ENCODE measurements around the gene ARHGAP4.
A peak's percentile ranks its signal among the peaks of the same experiment; 100 is the strongest.

The ARHGAP4 gene

DNA sequence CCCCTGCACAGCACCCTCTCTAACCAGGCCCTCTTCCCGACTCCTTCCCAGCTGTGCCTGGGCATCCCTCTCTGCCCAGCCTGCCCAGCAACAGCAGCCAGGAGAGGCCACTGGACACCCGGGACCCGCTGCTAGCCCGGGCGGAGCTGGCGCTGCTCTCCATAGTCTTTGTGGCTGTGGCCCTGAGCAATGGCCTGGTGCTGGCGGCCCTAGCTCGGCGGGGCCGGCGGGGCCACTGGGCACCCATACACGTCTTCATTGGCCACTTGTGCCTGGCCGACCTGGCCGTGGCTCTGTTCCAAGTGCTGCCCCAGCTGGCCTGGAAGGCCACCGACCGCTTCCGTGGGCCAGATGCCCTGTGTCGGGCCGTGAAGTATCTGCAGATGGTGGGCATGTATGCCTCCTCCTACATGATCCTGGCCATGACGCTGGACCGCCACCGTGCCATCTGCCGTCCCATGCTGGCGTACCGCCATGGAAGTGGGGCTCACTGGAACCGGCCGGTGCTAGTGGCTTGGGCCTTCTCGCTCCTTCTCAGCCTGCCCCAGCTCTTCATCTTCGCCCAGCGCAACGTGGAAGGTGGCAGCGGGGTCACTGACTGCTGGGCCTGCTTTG is 20.5 kb downstream of the ARHGAP4 start:
- peak in 1 of 14 donors; percentile 80 for DNase-seq

- DNase-seq, result no peak
These were observed 21.8 kb downstream of the ARHGAP4 start, which contains the start of gene AVPR2 for GRCh38 chrX:153903991-153904957. Gene AVPR2 (plus strand): TSS chrX:153904673. CDS start chrX:153905146, 473 bp downstream.

GRCh38 chrX:153903238-153903980 is 22.7 kb downstream of the ARHGAP4 start:
- DNase-seq, result peak in 1 of 14 donors; percentile 15

DNA sequence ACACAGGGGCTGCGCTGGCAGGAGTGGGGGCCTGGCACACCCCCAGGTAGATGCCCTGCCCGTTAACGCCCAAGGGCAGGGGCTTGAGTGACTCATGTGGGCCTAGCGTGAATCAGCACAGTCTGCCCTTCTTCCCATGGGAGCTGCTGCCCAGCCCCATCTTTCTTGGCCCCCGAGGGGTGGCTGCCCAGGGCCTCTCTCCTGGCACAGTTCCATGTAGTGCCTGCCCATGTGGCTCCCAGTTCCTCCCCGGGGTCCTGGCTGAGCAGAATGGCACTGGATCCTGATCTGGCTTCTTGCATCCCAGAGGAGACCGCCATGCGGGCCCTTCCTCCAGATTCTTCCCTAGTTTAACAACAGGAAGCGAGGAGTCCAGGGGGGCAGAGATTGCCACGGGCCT is 23.7 kb downstream of the ARHGAP4 start:
- no peak for DNase-seq

GRCh38 chrX:153901753-153902140 is 24.3 kb downstream of the ARHGAP4 start:
- peak in 1 of 14 donors; percentile 36 for DNase-seq

DNA sequence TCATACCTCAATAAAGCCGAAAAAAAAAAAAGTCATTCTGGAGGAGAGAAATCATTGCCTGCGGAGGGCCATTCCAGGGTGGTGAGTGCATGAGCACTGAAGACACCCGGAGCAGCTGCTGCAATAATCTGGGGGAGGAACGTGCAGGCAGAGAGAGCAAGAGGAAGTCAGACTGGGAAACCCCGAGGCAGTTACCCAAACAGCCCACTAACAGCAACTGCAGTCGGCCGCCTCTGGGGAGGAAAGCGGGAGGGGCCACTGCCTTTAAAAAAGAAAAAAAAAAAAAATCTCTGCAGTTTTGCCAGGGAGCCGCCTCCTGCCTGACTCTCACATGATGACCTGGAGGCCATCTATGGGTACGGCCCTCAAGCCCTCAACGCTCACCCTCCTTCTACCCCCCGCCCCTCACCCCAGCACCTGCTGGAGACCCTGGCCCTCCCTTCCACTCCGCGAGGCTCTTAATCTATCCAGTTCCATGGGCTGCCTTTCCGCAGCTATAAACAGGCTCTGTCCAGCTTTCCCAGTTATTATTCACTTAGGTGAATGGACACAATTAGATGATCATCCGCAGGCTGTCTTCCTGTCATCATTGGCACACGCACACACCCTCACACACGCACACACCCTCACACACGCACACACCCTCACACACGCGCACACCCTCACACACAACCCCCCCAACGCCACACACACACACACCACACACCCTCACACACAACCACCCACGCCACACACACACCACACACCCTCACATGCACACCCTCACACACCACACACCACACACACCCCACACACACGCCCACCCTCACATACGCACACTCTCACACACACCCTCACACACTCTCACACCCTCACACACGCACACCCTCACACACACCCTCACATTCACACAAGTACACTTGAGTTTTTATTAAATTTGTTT is 25.0 kb downstream of the ARHGAP4 start:
- DNase-seq, result peak in 1 of 14 donors; percentile 36

DNA sequence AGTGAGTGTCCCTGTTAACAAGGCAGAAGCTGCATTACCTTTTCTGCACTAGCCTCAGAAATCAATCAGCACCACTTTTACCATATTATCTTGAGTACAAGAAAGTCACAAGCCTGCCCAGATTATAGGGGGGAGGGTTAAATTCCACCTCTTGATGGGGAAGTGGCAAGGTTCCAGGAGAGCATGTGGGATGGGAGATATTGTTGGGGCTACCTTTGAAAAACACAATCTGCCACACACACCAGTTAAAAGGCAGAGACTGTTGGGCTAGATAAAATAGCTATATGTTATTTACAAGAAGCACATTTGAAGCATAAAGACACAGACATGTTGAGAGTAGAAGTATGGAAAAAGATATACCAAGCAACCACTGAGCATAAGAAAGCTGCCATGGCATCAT is 28.2 kb downstream of the ARHGAP4 start:
- no peak for DNase-seq

GRCh38 chrX:153889123-153889522 is 36.9 kb downstream of the ARHGAP4 start:
- no peak for DNase-seq

DNA sequence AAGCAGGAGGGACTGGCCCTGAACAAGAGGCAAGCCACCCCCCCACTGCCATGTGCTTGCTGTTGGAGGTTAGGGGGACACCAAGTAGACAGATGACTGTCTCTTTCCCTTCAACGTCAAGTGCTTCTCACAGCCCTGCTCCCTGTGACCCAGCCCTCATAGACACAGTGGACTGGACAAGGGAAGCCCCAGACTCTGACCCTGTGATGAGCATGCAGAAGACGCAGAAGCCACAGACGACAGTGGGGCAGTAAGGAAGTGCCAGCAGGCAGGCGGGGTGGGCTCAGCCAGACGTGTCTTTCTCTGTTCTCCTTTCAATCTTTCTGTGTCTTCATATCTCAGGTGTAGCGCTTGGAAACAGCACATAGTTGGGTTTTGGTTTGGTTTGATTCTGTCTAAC is 37.7 kb downstream of the ARHGAP4 start:
- no peak for DNase-seq

GRCh38 chrX:153887385-153887784 is 38.7 kb downstream of the ARHGAP4 start:
- DNase-seq, result no peak

- no peak for DNase-seq
These were observed 39.1 kb downstream of the ARHGAP4 start for GRCh38 chrX:153886915-153887314.

DNA sequence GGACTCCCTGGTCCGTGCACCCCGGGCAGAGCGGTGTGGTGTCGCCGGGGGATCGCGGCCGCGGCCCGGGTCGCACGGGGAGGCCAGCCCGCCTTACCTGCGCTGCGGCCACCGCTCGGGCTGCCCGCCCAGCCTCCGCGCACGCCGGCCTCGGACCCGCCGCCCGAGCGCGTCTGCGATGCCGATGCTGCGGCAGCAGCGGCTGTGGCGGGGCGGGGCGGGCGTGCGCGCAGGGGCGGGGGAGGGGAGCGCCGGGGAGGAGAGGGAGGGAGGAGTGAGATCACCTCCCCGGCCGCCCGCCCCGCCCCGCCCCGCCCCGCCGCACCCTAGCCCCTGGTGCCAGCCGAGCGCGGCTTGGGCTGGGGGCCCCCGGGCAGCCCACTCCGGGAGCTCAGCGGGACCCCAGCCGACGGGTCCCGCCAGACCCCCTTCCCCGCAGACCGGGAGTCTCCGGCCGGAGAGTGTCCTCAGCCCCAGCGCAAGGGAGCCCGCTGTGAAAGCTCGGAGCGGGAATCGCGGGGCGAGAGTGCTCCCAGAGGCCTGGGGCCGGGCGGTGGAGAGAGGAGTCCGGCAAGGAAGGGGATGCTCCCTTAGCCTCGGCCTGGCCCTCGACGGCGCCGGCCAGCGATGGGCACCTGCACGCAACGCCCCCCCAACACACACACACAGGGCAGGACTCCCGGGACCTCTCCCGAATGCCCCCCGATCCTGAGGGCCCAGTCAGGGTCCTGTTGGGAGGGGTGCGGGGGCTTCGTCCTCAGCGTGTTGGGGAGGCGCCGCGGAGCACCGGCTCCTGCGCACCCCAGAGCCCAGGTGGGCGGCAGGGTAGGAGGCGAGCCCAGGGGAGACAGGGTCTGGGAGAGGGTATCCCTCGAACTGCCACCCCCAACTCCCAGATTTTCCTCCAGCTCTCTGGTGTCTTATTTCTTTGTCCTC is 39.8 kb downstream of the ARHGAP4 start, which contains the start of gene L1CAM:
TSS of gene L1CAM (minus strand) at position 206 of the 936 bp plus-strand sequence. CDS start 10,337 bp downstream, outside the sequence.
- DNase-seq, result peak in 1 of 14 donors; percentile 53

- DNase-seq, result no peak
These were observed 40.8 kb downstream of the ARHGAP4 start for GRCh38 chrX:153885208-153885787.

GRCh38 chrX:153884590-153884989 is 41.5 kb downstream of the ARHGAP4 start:
- DNase-seq, result no peak

DNA sequence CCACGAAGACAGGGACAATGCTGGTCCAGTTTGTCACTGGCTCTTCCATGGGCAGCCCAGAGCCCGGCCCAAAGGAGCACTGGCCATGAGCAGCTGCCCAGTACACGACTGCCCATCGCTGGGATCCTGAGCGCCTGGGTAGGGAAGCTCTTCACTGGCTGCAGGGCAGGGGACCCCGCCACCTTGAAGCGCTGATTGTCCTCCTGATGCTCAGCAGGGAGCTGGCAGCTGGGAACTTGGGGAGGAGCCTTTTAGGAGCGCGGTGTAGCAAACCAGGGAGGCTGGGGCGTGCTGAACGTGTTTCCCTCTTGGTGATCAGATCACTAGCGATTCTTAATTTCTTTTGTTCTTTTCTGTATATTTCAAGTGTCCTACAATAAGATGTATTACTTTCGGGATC is 41.9 kb downstream of the ARHGAP4 start:
- peak in 1 of 14 donors; percentile 35 for DNase-seq

GRCh38 chrX:153883163-153883843 is 42.8 kb downstream of the ARHGAP4 start:
- no peak for DNase-seq

DNA sequence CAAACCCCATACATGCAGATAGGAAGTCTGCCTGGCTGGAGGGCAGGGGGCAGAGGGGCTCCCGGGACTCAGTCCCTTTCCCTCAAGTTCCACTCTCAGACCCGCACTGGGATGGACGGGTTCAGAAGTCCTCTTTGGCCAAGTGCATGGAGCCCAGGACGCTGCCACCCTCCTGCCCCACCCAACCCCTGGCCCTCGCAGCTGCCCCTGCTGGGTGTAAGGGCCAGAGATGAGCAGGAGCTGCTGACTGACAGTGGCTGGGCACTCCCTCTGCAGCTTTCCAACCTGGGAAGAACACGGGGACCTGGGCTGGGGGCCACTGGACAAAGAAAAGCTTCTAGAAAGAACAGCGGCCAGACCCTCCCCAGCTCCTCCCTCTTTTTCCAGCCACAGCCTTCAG is 43.5 kb downstream of the ARHGAP4 start:
- no peak for DNase-seq

- DNase-seq, result no peak
These were observed 44.0 kb downstream of the ARHGAP4 start for GRCh38 chrX:153882086-153882498.

- DNase-seq, result no peak
These were observed 44.8 kb downstream of the ARHGAP4 start for GRCh38 chrX:153881281-153881680.
